ENCODE measurements around the gene AGBL5.
"Not testable (repeated sequence)": the region's sequence is repeated elsewhere in the genome, so short reads cannot be mapped to it uniquely, and the experiment has no call there.

The AGBL5 gene

GRCh38 chr2:27093430-27094352, 42.2 kb downstream of the AGBL5 start:
- no peak for DNase-seq

DNA sequence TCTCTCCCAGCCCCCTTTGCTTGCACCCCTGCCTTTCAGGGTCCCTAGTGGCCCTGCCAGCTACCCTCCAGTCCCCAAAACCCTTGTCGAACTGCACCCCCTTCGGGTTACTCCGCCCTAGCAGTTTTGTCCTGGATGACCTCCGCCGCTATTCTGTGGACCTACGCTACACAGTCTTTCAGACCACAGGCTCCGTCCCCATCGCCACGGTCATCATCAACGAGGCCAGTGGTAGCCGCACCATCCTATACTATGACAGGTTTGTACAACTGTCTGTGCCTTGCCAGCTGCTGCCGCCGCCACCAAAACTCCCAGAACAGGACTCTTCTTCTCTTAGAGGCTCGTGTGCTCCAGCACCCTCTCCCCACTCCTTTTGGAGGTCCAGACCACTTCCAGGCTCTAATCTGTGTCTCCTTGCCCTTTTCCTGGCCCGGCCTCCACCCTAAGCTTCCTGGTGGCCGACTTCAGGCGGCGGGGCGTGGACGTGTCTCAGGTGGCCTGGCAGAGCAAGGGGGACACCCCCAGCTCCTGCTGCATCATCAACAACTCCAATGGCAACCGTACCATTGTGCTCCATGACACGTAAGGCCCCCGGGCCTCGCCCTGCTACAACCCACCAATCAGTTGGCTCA, 43.0 kb downstream of the AGBL5 start:
- DNase-seq = no peak

GRCh38 chr2:27095427-27095744, 43.9 kb downstream of the AGBL5 start:
- DNase-seq = no peak

- DNase-seq = peak; percentile 16
Observed at GRCh38 chr2:27095745-27096651, 44.5 kb downstream of the AGBL5 start.

GRCh38 chr2:27096748-27097297, 45.4 kb downstream of the AGBL5 start:
- no peak for DNase-seq

- no peak for DNase-seq
Observed at GRCh38 chr2:27097341-27097740, 45.9 kb downstream of the AGBL5 start.

GRCh38 chr2:27099334-27099955, 48.0 kb downstream of the AGBL5 start:
- DNase-seq = no peak

- no peak for DNase-seq
Observed at GRCh38 chr2:27100036-27100435, 48.6 kb downstream of the AGBL5 start.

- DNase-seq = no peak
Observed at GRCh38 chr2:27102329-27102728, 50.9 kb downstream of the AGBL5 start.

DNA sequence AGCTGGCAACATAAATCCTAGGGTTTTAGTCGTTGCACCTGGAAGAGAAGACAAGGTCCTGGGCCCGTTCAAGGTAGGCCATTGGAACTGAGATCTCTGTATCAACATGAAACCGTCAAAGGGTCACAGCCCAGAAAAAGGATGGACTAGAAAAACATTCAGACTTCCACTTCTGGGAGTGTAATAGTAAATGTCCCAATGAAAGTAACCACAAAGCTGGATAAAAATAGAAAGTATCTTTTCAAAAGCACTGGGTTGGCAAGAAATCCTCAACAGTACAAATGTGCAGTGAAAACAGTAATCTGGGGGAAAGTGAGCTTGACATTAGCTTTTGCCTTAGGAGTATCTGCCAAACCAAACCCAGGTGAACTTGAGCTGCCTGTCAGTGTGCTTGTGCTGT, 54.5 kb downstream of the AGBL5 start:
- DNase-seq = no peak

DNA sequence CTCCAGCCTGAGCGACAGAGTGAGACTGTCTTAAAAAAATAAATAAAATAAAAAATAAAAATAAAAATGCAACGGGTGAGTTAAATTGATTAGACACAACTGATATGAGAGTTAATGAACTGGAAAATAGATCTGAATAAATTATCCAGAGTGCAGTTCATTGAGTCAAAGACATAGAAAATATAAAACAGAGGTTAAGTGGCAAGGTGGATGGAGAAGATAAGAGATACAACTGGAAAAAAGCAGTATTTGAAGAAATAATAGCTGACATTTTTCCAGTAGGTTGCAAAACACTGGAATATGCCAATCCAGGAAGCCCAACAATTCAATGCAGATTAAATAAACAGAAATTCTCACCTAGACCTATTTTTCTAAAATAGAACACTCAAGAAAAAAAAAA, 56.8 kb downstream of the AGBL5 start:
- DNase-seq = no peak

DNA sequence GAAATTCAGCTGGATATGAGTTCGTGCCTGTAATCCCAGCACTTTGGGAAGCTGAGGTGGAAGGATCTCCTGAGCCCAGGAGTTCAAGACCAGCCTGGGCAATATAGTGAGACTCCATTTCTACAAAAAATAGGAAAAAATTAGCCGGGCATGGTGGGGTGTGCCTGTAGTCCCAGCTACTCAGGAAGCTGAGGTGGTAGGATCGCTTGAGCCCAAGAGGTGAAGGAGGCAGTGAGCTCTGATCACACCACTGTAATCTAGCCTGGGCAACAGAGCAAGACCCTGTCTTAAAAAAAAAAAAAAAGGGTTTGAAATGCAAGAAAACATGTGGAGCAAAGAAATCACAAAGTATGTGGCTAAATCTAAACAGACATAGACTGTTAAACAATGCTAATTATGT, 57.6 kb downstream of the AGBL5 start:
- no peak for DNase-seq

DNA sequence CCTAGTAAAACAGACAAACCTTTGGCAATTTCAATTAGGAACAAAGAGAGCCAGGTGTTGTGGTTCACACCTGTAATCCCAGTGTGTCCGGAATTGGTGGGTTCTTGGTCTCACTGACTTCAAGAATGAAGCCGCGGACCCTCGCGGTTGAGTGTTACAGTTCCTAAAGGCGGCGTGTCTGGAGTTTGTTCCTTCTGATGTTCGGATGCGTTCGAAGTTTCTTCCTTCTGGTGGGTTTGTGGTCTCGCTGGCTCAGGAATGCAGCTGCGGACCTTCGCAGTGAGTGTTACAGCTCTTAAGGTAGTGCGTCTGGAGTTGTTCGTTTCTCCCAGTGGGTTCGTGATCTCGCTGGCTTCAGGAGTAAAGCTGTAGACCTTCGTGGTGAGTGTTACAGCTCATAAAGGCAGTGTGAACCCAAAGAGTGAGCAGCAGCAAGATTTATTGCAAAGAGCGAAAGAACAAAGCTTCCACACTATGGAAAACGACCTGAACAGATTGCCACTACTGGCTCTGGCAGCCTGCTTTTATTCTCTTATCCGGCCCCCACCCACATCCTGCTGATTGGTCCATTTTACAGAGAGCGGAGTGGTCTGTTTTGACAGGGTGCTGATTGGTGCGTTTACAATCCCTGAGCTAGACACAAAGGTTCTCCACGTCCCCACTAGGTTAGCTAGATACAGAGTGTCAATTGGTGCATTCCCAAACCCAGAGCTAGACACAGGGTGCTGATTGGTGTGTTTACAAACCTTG, 59.3 kb downstream of the AGBL5 start:
- DNase-seq = not testable (repeated sequence)

GRCh38 chr2:27111392-27112078, 60.1 kb downstream of the AGBL5 start:
- not testable (repeated sequence) for DNase-seq

DNA sequence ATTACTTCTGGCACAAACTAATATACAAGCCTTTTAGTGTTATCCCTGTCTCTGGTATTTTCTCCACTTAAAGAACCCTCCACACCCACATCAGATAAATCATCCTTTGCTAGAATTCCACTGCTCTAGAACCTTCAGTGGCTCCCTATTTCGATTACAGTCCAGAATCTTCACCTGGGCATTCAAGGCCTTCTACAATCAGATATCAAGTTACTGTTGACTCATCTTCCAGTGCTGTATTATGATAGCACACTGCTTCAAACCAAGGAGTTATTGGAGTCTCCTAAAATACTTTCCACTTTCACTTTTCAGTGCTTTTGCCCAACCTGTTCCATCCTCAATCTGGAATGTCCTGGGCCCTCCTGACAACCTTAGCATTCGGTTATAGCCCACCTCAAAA, 64.1 kb downstream of the AGBL5 start:
- DNase-seq = no peak

- DNase-seq = no peak
Observed at GRCh38 chr2:27117995-27118524, 66.6 kb downstream of the AGBL5 start.

- DNase-seq = peak; percentile 16
Observed at GRCh38 chr2:27118525-27119329, 67.3 kb downstream of the AGBL5 start, which contains the start of gene CGREF1. CGREF1 (minus strand) TSS chr2:27119128; CDS start chr2:27104366, 14,762 bp downstream.

GRCh38 chr2:27119330-27119670, 67.8 kb downstream of the AGBL5 start:
- not testable (repeated sequence) for DNase-seq
